ENCODE measurements around the gene FZD7. TPM values are rescaled to one million over a fixed set of nuclear protein-coding genes. Genes with fewer than 3 reads are reported as not detected.

The FZD7 gene
- total RNA-seq, 1 donor from 2014 or later = 22.7 TPM

- no peak for DNase-seq (ENCODE audit: low read depth)
Observed at GRCh38 chr2:202009581-202009980, 24.1 kb upstream of the FZD7 start.

- no peak for DNase-seq (ENCODE audit: low read depth)
Observed at GRCh38 chr2:202014318-202014717, 19.3 kb upstream of the FZD7 start.

- DNase-seq (ENCODE audit: low read depth) = no peak
Observed at GRCh38 chr2:202014759-202015211, 18.9 kb upstream of the FZD7 start.

GRCh38 chr2:202015471-202015870 is 18.2 kb upstream of the FZD7 start:
- DNase-seq (ENCODE audit: low read depth) = no peak

- DNase-seq (ENCODE audit: low read depth) = no peak
Observed at GRCh38 chr2:202016579-202017227, 17.0 kb upstream of the FZD7 start.

GRCh38 chr2:202017940-202018339 is 15.7 kb upstream of the FZD7 start:
- no peak for DNase-seq (ENCODE audit: low read depth)

GRCh38 chr2:202018950-202019349 is 14.7 kb upstream of the FZD7 start:
- peak; percentile 38 for DNase-seq (ENCODE audit: low read depth)

GRCh38 chr2:202019689-202020450 is 13.8 kb upstream of the FZD7 start:
- DNase-seq (ENCODE audit: low read depth) = peak; percentile 51

- DNase-seq (ENCODE audit: low read depth) = no peak
Observed at GRCh38 chr2:202022755-202023154, 10.9 kb upstream of the FZD7 start.

- DNase-seq (ENCODE audit: low read depth) = no peak
Observed at GRCh38 chr2:202023198-202023903, 10.3 kb upstream of the FZD7 start.

GRCh38 chr2:202023904-202024266 is 9.8 kb upstream of the FZD7 start:
- DNase-seq (ENCODE audit: low read depth) = no peak

- no peak for DNase-seq (ENCODE audit: low read depth)
Observed at GRCh38 chr2:202024871-202025270, 8.8 kb upstream of the FZD7 start.

GRCh38 chr2:202025816-202026215 is 7.8 kb upstream of the FZD7 start:
- DNase-seq (ENCODE audit: low read depth) = no peak

- DNase-seq (ENCODE audit: low read depth) = peak; percentile 75
Observed at GRCh38 chr2:202026507-202026906, 7.1 kb upstream of the FZD7 start.

- DNase-seq (ENCODE audit: low read depth) = no peak
Observed at GRCh38 chr2:202030691-202031090, 3.0 kb upstream of the FZD7 start.

- no peak for DNase-seq (ENCODE audit: low read depth)
Observed at GRCh38 chr2:202031246-202031951, 2.3 kb upstream of the FZD7 start.

GRCh38 chr2:202032846-202033316 is 774 bp upstream of the FZD7 start:
- peak; percentile 75 for DNase-seq (ENCODE audit: low read depth)

GRCh38 chr2:202034249-202035088 is 814 bp downstream of the FZD7 start:
- DNase-seq (ENCODE audit: low read depth) = peak; percentile 53

GRCh38 chr2:202035089-202035940 is 1.7 kb downstream of the FZD7 start:
- peak; percentile 29 for DNase-seq (ENCODE audit: low read depth)

Measured in myocyte (in vitro differentiated cells).